T47D (cell line): ENCODE data around the gene MPZ.

Experiments
- DNase-seq, 2 experiments: peaks; one replicate each; pipeline versions ENCODE4 v3.0.0 to v3.0.0-alpha.2; 2011 to 2012; ENCODE audit warnings: low read depth in 1 of 2, low spot score in 1 of 2
- JUND ChIP-seq: IDR thresholded peaks from 2 replicates; pipeline ENCODE4 v1.6.1; 2012; ENCODE audit warnings: low read depth
- in situ Hi-C: cut with HindIII; loops from 2 replicates; pipeline ENCODE4 v1.10.0; 2016; ENCODE audit warnings: low sequenced_read_pairs, low pct_unique_long_range_greater_than_20kb

Gene MPZ

DNA sequence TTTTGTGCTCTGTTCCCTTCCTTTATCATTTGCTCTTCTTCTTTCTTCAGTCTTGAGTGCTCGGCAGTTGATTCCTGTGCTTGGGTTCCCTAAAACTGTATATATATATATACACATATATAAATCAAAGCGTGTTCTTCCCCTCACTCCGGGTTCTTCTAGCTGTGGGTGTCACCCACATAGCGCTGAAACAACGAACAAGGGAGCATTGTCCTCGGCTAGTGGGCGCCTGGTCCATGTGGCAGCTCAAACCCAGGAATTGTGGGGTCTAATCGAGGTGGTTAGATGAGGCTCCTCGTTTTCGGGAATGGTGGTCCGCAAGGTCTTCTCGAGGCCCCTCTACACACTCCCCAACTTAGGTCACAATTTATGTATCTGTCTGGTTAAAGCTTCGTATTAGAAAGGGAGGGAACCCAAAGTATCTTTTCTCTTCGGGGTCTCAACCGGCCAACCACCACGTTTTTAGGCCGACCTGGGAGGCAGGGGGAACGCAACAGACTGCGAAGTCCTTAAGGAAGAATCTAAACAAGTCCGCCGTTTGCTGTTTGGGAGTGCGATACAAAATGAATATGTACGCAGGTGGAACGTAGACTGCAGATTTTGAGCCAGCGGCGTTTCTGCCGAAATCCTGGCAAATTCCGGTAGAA, 3.9 kb upstream of the MPZ start:
- TF ChIP-seq JUND = no peak
- DNase-seq = no peak
- in situ Hi-C loops = no loop called here

DNA sequence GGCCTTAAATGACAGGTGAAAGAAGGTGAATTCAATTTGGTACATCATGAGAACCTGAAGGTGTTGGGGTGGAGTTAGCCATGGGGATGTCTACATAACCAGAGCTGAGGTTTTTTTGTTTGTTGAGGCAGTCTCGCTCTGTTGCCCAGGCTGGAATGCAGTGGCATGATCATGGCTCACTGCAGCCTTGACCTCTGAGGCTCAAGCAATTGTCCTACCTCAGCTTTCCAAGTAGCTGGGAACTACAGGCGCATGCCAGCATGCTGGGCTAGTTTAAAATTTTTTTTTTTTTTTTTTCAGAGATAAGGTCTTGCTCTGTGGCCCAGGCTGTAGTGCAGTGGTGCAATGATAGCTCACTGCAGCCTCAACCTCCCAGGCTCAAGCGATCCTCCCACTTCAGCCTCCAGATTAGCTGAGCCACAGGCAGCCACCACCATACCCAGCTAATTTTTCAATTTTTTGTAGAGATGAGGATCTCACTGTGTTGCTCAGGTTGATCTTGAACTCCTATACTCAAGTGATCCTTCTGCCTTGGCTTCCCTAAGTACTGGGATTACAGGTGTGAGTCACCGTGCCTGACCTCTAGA, 1.9 kb upstream of the MPZ start:
- DNase-seq = no peak
- in situ Hi-C loops = no loop called here
- TF ChIP-seq JUND = no peak

DNA sequence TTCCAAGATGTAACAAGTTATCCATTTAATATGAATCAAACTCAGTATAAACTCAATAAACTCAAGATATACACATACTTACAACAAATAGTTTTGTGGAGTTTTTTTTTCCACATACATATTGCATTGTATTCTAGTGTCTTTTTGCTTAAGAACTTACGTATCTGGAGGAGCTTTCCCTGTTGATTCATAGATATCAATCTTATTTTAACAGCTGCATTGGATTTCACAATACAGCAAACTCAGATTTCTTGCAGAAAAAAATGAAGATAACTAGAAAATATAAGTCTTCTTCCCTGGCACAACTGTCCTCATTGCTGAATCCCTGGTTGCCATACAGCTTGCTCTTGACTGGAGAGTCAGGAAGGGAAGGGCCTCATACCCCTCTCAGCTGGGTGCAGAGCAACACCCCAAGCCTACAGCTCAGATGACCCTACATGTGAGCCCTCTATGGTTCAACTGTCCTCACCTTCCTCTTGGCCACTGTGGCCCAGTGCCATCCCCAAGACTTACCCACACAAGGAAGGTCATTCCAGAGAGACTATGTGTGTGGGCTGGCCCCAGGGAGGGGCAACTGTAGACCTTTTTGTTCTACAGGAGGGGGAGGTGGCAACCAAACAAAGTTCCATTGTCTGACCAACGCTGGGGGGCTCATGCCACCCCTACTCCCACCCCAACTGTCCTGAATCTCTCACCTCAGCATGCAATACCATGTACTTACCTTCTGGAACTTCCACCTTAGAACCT, 1.7 kb downstream of the MPZ start:
- TF ChIP-seq JUND = no peak
- DNase-seq = no peak
- in situ Hi-C loops = no loop called here

DNA sequence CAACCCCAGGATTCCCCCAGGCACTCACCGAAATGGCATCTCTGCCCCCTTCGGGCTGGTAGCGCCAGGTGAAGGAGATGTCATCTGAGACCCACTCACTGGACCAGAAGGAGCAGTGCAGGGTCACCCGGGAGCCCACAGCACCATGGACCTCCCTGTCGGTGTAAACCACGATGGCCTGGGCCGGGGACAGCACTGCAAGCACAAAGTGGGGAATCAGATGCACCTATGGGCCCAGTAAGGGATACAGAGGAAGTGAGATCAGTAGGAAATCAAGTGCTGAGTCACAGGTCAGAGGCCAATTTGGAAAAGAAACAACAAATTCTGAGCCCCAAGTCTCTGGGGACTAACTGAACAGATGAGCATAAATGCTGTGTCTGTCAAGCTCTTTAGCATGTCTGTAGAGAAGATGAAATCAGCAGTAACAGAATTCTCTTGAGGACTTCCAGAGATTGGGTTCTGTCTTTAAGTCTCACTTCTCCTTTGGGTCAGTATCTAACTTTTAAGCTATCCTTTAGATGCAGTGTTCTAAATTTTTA, 2.5 kb downstream of the MPZ start:
- in situ Hi-C loops = no loop called here
- no peak for TF ChIP-seq JUND
- DNase-seq = no peak

DNA sequence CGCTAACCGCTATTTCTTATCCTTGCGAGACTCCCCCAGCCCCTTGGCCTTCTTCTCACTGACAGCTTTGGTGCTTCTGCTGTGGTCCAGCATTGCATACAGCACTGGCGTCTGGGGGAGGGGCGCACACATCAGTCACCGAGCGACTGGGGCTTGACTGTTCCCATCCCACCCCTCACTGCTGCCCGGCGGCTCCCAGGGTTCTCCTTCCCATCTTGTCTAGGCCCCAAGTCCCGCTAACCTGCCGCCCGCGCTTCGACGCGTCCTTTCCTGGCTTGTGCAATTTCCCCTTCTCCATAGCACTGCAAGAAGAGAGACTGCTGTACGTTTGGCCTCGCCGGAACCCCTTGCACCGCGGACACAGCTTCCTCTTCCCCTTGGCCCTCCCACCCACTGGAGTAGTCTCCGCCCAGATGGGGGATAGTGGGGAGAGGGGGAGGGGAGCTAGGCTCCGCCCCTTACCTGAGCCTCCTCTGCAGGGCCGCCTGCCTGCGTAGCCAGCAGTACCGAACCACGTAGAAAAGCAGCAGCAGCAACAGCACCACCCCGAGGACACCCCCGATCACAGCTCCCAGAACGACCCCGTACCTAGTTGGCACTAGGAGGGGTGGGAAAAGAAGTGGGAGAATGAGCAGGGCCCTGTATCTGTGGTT, 3.8 kb downstream of the MPZ start:
- TF ChIP-seq JUND = no peak
- no peak for DNase-seq
- in situ Hi-C loops = no loop called here

DNA sequence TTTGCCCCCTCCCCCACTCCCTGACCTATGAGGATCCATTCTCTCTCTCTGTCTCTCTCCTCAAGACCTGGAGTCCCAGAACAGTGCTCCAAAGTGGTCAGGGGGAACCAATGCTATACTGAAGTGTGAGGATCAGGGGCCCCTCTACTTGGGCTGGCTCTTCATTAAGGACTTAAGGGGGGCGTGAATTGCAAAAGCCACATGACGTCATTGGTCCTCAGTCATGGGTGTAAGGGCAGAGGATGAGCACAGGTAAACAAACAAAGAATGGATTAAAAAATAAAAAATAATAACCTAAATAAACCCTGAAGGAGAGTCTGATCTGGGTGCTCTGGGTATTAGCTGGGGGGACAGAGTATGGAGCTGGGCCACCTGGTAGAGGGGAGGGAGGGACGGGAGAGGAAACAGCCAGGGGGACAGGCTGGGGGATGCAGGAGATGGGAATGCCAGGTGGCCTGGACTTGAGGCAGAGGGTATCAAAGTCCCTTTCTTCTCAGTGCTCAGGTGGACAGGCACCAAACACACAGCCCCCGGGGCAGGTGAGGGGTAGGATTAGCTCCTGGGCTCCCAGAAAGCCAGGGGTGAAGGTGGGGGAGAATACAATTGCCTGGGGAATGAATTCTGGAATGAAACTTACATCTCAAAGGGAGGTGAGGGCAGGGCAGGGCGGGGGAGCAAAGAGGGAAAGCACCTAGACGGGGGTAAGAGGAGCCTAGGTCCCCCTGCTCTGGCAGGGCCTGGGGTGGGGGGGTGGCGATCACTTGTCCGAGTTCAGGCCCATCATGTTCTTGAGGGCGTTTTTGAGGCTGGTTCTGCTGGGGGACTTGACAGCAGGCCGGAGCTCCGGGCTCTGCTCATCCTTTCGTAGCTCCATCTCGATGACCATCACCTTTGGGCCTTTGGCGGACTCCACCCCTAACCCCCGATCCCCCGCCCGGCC, 4.6 kb downstream of the MPZ start:
- no peak for DNase-seq
- TF ChIP-seq JUND = no peak
- in situ Hi-C loops = no loop called here

DNA sequence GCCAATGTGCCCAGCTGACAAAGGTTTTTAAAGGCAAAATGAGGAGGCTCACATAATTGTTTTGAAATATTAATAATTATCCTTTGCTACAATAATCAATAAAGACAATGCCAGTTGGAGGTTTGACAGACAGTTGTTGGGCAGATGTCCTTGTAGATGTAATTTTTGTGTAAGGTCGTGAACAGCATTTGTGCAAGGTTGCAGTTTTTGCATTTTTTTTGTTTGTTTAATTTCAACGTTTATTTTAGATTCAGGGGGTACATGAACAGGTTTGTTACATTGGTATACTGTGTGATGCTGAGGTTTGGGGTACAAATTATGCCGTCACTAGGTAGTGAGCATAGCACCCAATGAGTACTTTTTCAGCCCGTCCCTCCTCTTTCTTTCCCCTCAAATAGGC, 9.3 kb downstream of the MPZ start:
- no peak for DNase-seq
- in situ Hi-C loops = no loop called here
- TF ChIP-seq JUND = no peak

DNA sequence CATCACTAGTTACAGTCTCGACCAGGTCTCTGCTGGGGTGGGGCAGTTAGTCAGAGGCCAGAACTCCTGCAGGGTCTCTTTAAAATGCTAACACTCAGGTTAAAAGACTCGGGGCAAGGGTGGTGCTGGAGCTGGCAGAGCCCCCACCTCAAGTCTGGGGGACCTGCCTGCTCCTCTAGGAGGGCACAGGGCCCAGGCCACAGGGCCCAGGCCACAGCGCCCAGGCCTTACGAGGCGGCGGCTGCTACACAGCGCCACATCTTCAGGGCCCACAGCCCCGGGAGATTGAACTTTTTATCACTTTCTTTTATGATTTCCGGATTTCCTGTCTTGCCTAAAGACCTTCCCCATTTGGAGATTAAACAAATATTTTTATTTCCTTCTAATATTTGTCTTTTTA, 10.4 kb downstream of the MPZ start:
- no peak for TF ChIP-seq JUND
- in situ Hi-C loops = no loop called here
- no peak for DNase-seq

DNA sequence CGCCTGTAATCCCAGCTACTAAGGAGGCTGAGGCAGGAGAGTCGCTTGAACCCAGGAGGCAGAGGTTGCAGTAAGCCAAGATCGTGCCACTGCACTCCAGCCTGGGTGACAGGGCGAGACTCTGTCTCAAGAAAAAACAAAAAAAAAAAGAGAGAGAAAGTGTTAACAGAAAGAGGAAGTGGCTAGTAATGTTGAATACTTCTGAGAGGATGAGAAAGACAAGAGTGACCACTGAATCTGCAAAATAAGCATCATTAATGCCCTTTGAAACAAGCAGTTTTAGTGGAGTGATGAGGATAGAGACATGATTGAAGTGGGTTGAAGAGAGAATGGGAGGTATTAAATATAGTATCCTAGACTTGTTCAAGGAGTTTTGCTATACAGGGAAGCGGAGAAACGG, 11.7 kb downstream of the MPZ start:
- no peak for DNase-seq
- TF ChIP-seq JUND = no peak
- in situ Hi-C loops = no loop called here

DNA sequence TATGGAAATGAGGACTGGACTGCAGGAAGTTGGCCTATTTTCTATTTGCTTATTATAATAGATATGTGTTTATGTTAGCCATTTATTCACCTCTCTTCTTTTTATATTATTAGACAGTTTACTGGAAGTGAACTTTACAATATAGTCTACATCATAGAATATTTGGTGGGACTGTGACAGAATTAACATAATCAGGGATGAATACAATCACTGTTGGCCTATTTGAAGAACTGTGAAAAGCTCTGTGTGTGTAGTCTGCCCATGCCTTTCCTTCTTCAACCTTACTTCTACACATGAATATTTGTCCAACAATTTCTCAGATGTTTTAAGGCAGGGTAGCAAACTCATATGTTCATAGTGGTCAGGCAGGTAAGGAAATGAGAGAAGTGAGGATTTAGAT, 12.4 kb downstream of the MPZ start:
- DNase-seq = no peak
- no peak for TF ChIP-seq JUND
- in situ Hi-C loops = no loop called here

DNA sequence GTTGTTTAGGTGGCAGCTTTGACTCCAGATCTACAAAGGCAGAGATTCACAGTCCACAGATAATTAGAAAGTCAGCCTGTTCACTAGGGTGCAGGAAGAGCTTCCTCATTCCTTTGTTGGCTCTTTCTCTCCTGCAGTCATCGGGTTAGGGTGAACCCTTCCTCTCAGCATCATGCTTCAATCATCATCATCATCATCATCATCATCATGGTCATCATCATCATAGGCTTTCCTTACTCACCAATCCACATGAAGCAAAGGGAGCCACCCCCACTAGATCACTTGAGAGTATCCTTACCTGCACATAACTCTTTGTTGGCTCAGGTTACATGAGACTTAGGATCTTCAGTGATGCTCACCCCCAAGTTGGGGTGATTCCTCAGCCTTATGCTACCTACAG, 19.0 kb downstream of the MPZ start:
- no peak for DNase-seq
- TF ChIP-seq JUND = no peak
- in situ Hi-C loops = no loop called here

DNA sequence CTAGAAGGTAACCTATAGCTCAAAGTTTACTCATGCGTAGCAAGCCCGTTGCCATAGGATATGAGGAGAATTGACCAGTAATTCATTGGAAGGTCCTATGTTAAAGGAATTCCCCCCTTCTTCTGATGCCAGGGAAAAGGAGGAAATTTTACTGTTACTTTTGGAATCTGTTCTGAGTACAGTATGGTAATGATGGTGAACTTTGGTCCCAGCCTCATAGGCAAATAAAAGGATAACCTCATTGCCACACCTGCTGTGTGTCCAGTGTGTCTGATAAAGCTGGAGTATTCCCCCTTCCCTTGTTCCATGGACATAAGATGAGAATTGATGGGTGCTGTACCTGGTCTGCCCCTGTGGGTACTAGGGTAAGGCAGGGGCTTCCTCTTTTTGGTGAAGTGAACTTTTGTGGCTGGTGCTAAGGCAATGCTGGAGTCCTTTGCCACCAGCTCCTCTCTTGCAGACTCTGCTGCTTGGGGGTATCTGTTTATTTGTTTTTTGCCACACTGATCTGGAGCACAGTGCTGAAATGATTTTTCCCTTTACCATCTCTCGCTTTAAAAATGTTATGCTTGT, 22.2 kb downstream of the MPZ start:
- TF ChIP-seq JUND = no peak
- DNase-seq = no peak
- in situ Hi-C loops = no loop called here
